DOHH2 (cell line): ENCODE data around the gene MALRD1.

ENCODE experiments used
- H3F3A ChIP-seq: fragments of 200-600 bp; sonication (generic), shearing (Covaris generic); 2 replicates; pipeline ENCODE4 v1.6.0; 2016; ENCODE audit warnings: antibody characterized with exemption, mild to moderate bottlenecking; ENCODE audit not compliant: control insufficient read depth, insufficient read depth
- H3K27ac ChIP-seq: fragments of 200-600 bp; sonication (generic); 2 replicates; pipeline ENCODE4 v1.5.1; 2014; ENCODE audit warnings: low read depth, mild to moderate bottlenecking, low read length, moderate library complexity
- H3K27me3 ChIP-seq: fragments of 200-600 bp; sonication (generic); 2 replicates; pipeline ENCODE4 v1.6.1; 2014; ENCODE audit warnings: mild to moderate bottlenecking, low read length, mixed read lengths; ENCODE audit not compliant: control insufficient read depth
- H3K36me3 ChIP-seq: fragments of 200-600 bp; sonication (generic); 2 replicates; pipeline ENCODE4 v1.6.1; 2014; ENCODE audit warnings: mild to moderate bottlenecking, low read length, moderate library complexity, mixed read lengths; ENCODE audit not compliant: control insufficient read depth
- H3K4me1 ChIP-seq: fragments of 200-600 bp; sonication (generic); 2 replicates; pipeline ENCODE4 v1.6.1; 2014; ENCODE audit warnings: mild to moderate bottlenecking, low read length, mixed read lengths; ENCODE audit not compliant: control insufficient read depth
- H3K4me2 ChIP-seq: fragments of 200-600 bp; sonication (generic); 2 replicates; pipeline ENCODE4 v1.6.0; 2014; ENCODE audit warnings: mild to moderate bottlenecking, low read length, moderate library complexity
- H3K4me3 ChIP-seq: fragments of 200-600 bp; sonication (generic); 2 replicates; pipeline ENCODE4 v1.5.1; 2014; ENCODE audit warnings: mild to moderate bottlenecking, low read length, mixed read lengths
- H3K79me2 ChIP-seq: fragments of 200-600 bp; sonication (generic); 2 replicates; pipeline ENCODE4 v1.6.1; 2014; ENCODE audit warnings: mild to moderate bottlenecking, low read length, mixed read lengths; ENCODE audit not compliant: control insufficient read depth
- H3K9me2 ChIP-seq: fragments of 200-600 bp; sonication (generic); replicated peaks from 2 replicates; pipeline ENCODE4 v1.6.1; 2014; ENCODE audit warnings: mild to moderate bottlenecking, low read length, mixed read lengths; ENCODE audit not compliant: control insufficient read depth
- H3K9me3 ChIP-seq: fragments of 200-600 bp; sonication (generic); 2 replicates; pipeline ENCODE4 v1.6.1; 2014; ENCODE audit warnings: antibody characterized with exemption, low read length, mixed read lengths; ENCODE audit not compliant: control insufficient read depth, insufficient read depth
- H4K20me1 ChIP-seq: fragments of 200-600 bp; sonication (generic); 2 replicates; pipeline ENCODE4 v1.6.0; 2014; ENCODE audit warnings: low read depth, mild to moderate bottlenecking, antibody characterized with exemption, low read length, moderate library complexity; ENCODE audit not compliant: control insufficient read depth, insufficient read depth
- CTCF ChIP-seq: fragments of 200-600 bp; sonication (generic); IDR thresholded peaks from one replicate; pipeline ENCODE4 v1.5.1; 2014; ENCODE audit warnings: antibody characterized with exemption, mild to moderate bottlenecking, low read depth, low read length; ENCODE audit not compliant: poor library complexity, severe bottlenecking
- EZH2phosphoT487 ChIP-seq: fragments of 200-600 bp; sonication (generic); IDR thresholded peaks from 2 replicates; pipeline ENCODE4 v1.6.1; 2017; ENCODE audit warnings: borderline replicate concordance, mild to moderate bottlenecking, antibody characterized with exemption, low read length, moderate library complexity, mixed read lengths

Gene MALRD1

GRCh38 chr10:19411119-19411518 is 362.5 kb downstream of the MALRD1 start:
- H3K27me3 ChIP-seq: no peaks in the 10 kb centered on the region
- H3K9me2 ChIP-seq: no peaks in the 10 kb centered on the region
- no peaks in the 10 kb centered on the region for H3K79me2 ChIP-seq
- H3K4me2 ChIP-seq: no peak overlapping the region
- no peaks in the 10 kb centered on the region for H3F3A ChIP-seq
- TF ChIP-seq EZH2phosphoT487: no peak
- no peak for TF ChIP-seq CTCF
- H3K36me3 ChIP-seq: no peaks in the 10 kb centered on the region
- no peaks in the 10 kb centered on the region for H3K4me1 ChIP-seq
- no peaks in the 10 kb centered on the region for H3K9me3 ChIP-seq
- no peak overlapping the region for H3K27ac ChIP-seq
- H3K4me3 ChIP-seq: no peak overlapping the region
- no peaks in the 10 kb centered on the region for H4K20me1 ChIP-seq

GRCh38 chr10:19412531-19412930 is 363.9 kb downstream of the MALRD1 start:
- Histone ChIP-seq H3K4me1 (no peaks in the 10 kb centered on the region), H3K9me3 (no peaks in the 10 kb centered on the region), H3K4me2 (no peak overlapping the region)

GRCh38 chr10:19416164-19416563 is 367.6 kb downstream of the MALRD1 start:
- H3K27ac ChIP-seq: no peak overlapping the region
- H3K79me2 ChIP-seq: no peaks in the 10 kb centered on the region
- H3K9me3 ChIP-seq: no peaks in the 10 kb centered on the region
- no peak overlapping the region for H3K4me2 ChIP-seq
- no peaks in the 10 kb centered on the region for H3K27me3 ChIP-seq
- H3K4me3 ChIP-seq: no peak overlapping the region
- H3K9me2 ChIP-seq: no peaks in the 10 kb centered on the region
- TF ChIP-seq EZH2phosphoT487: no peak
- TF ChIP-seq CTCF: no peak
- H3K4me1 ChIP-seq: no peaks in the 10 kb centered on the region
- H3F3A ChIP-seq: no peaks in the 10 kb centered on the region
- H4K20me1 ChIP-seq: no peaks in the 10 kb centered on the region
- no peaks in the 10 kb centered on the region for H3K36me3 ChIP-seq

More at GRCh38 chr10:19412531-19412930, 363.9 kb downstream of the MALRD1 start:
- no peaks in the 10 kb centered on the region for H3K9me2 ChIP-seq
- H3K27me3 ChIP-seq: no peaks in the 10 kb centered on the region
- no peak overlapping the region for H3K4me3 ChIP-seq
- H4K20me1 ChIP-seq: no peaks in the 10 kb centered on the region
- no peaks in the 10 kb centered on the region for H3K79me2 ChIP-seq
- TF ChIP-seq CTCF: no peak
- no peak for TF ChIP-seq EZH2phosphoT487
- H3K27ac ChIP-seq: no peak overlapping the region
- H3K36me3 ChIP-seq: no peaks in the 10 kb centered on the region
- H3F3A ChIP-seq: no peaks in the 10 kb centered on the region

- no peaks in the 10 kb centered on the region for H4K20me1 ChIP-seq
- H3K4me3 ChIP-seq: no peak overlapping the region
- no peak overlapping the region for H3K27ac ChIP-seq
- H3K4me2 ChIP-seq: no peak overlapping the region
- no peaks in the 10 kb centered on the region for H3K9me2 ChIP-seq
- TF ChIP-seq EZH2phosphoT487 (no peak), CTCF (no peak)
- H3K27me3 ChIP-seq: no peaks in the 10 kb centered on the region
- H3K4me1 ChIP-seq: no peaks in the 10 kb centered on the region
- H3K36me3 ChIP-seq: no peaks in the 10 kb centered on the region
- no peaks in the 10 kb centered on the region for H3F3A ChIP-seq
- no peaks in the 10 kb centered on the region for H3K79me2 ChIP-seq
- no peaks in the 10 kb centered on the region for H3K9me3 ChIP-seq
Observed at GRCh38 chr10:19417740-19418139, 369.1 kb downstream of the MALRD1 start.
